A673 (cell line): Measurements from ENCODE around the gene SPPL2B. TPM values are rescaled to one million over a fixed set of nuclear protein-coding genes. Genes with fewer than 3 reads are reported as not detected.

Experiments used
- BruUV-seq: library from RNA; stranded (reverse); fragments of 400-500 nt; replicated peaks from 2 replicates; lab custom pipeline; 2021; lab: Mats Ljungman, UMichigan
- CTCF ChIA-PET: fragments of 300-600 bp; sonication (Branson Sonifier 250); formaldehyde crosslinking; loops from one replicate; lab custom pipeline; 2022; ENCODE audit warnings: antibody characterized with exemption; lab: Charles Lee
- POLR2A ChIA-PET: fragments of 300-600 bp; sonication (Branson Sonifier 250); formaldehyde crosslinking; loops from one replicate; lab custom pipeline; 2022; ENCODE audit warnings: antibody characterized with exemption; ENCODE audit not compliant: low non-redundant PET; lab: Charles Lee
- DNase-seq: peaks from one replicate; pipeline ENCODE4 v3.0.0-alpha.2; 2015; ENCODE audit warnings: low spot score
- H3K27ac ChIP-seq: fragments of 200-600 bp; sonication (generic); 2 replicates; pipeline ENCODE4 v1.5.1; 2016; ENCODE audit warnings: mixed run types, low read depth, mild to moderate bottlenecking, mixed read lengths, antibody characterized with exemption, low read length; ENCODE audit not compliant: poor library complexity, severe bottlenecking
- H3K27me3 ChIP-seq: fragments of 200-600 bp; sonication (generic); replicated peaks from 2 replicates; pipeline ENCODE4 v1.6.1; 2017; ENCODE audit warnings: mixed run types, low read depth, mild to moderate bottlenecking, mixed read lengths, antibody characterized with exemption, low read length; ENCODE audit not compliant: insufficient read depth, poor library complexity
- H3K36me3 ChIP-seq: fragments of 200-600 bp; sonication (generic); 2 replicates; pipeline ENCODE4 v1.6.1; 2016; ENCODE audit warnings: mixed run types, mild to moderate bottlenecking, mixed read lengths, antibody characterized with exemption, low read length; ENCODE audit not compliant: insufficient read depth, poor library complexity, severe bottlenecking
- H3K4me1 ChIP-seq: fragments of 200-600 bp; sonication (generic); 2 replicates; pipeline ENCODE4 v1.6.1; 2017; ENCODE audit warnings: mixed run types, mild to moderate bottlenecking, mixed read lengths, antibody characterized with exemption, low read length; ENCODE audit not compliant: insufficient read depth, poor library complexity, severe bottlenecking
- H3K4me3 ChIP-seq: fragments of 200-600 bp; sonication (generic); 2 replicates; pipeline ENCODE4 v1.5.1; 2016; ENCODE audit warnings: low read depth, mixed run types, mild to moderate bottlenecking, mixed read lengths, low read length; ENCODE audit not compliant: poor library complexity, severe bottlenecking
- H3K9me3 ChIP-seq: fragments of 200-600 bp; sonication (generic); 2 replicates; pipeline ENCODE4 v1.6.1; 2016; ENCODE audit warnings: mixed run types, low read depth, mild to moderate bottlenecking, mixed read lengths, antibody characterized with exemption, low read length; ENCODE audit not compliant: poor library complexity, severe bottlenecking
- CTCF ChIP-seq: fragments of 300-800, 200-600 bp; sonication (generic); conservative IDR thresholded peaks from 2 replicates; pipeline ENCODE4 v1.5.1; 2017; ENCODE audit warnings: low read depth, mild to moderate bottlenecking, antibody characterized with exemption, low read length, moderate library complexity, mixed read lengths
- EZH2 ChIP-seq: fragments of 200-600 bp; sonication (generic); IDR thresholded peaks from 2 replicates; pipeline ENCODE4 v1.6.1; 2017; ENCODE audit warnings: borderline replicate concordance, low read depth, mild to moderate bottlenecking, mixed read lengths, antibody characterized with exemption, low read length; ENCODE audit not compliant: poor library complexity, severe bottlenecking
- intact Hi-C: fragments of 100-400 bp; cut with micrococcal nuclease; formaldehyde crosslinking; loops from one replicate; pipeline ENCODE4 v1.10.0; 2022; ENCODE audit not compliant: unreplicated experiment
- total RNA-seq: library from RNA; stranded (reverse); gene quantifications from 2 replicates; pipeline ENCODE4 v1.2.3, GENCODE V29; 2021

The SPPL2B gene
- total RNA-seq, 1 experiment from 2014 or later = 86.8 TPM

GRCh38 chr19:2341244-2341751, 12.8 kb downstream of the SPPL2B start:
- no peaks in the 10 kb centered on the region for H3K9me3 ChIP-seq
- no peak overlapping the region for H3K4me3 ChIP-seq
- BruUV-seq = no TSS peak
- H3K36me3 ChIP-seq = peaks cover 5% of the 10 kb centered on the region
- H3K27me3 ChIP-seq = no peaks in the 10 kb centered on the region
- no peak for DNase-seq
- CTCF ChIA-PET = no interaction called here
- TF ChIP-seq EZH2 (no peak), CTCF (no peak)
- POLR2A ChIA-PET = no interaction called here
- no peak overlapping the region for H3K27ac ChIP-seq
- H3K4me1 ChIP-seq = no peaks in the 10 kb centered on the region
- intact Hi-C loops = no loop called here

GRCh38 chr19:2341982-2342381, 13.5 kb downstream of the SPPL2B start:
- intact Hi-C loops = no loop called here
- H3K27ac ChIP-seq = no peak overlapping the region
- DNase-seq = no peak

GRCh38 chr19:2342656-2343288, 14.3 kb downstream of the SPPL2B start:
- H3K36me3 ChIP-seq = peaks cover 5% of the 10 kb centered on the region
- ChIA-PET POLR2A (no interaction called here), CTCF (no interaction called here)
- H3K4me1 ChIP-seq = no peaks in the 10 kb centered on the region
- H3K9me3 ChIP-seq = no peaks in the 10 kb centered on the region
- intact Hi-C loops = no loop called here
- H3K4me3 ChIP-seq = no peak overlapping the region
- no TSS peak for BruUV-seq
- no peak overlapping the region for H3K27ac ChIP-seq
- TF ChIP-seq CTCF (no peak), EZH2 (no peak)
- H3K27me3 ChIP-seq = no peaks in the 10 kb centered on the region
- no peak for DNase-seq

More at GRCh38 chr19:2341982-2342381, 13.5 kb downstream of the SPPL2B start:
- CTCF ChIA-PET = no interaction called here
- POLR2A ChIA-PET = no interaction called here
- BruUV-seq = TSS peak; percentile 25
- Histone ChIP-seq H3K27me3 (no peaks in the 10 kb centered on the region), H3K4me1 (no peaks in the 10 kb centered on the region), H3K4me3 (no peak overlapping the region), H3K9me3 (no peaks in the 10 kb centered on the region), H3K36me3 (peaks cover 5% of the 10 kb centered on the region)
- TF ChIP-seq EZH2 = no peak
- TF ChIP-seq CTCF = no peak
